Fibroblast of lung (primary cell): ENCODE results near the gene ATP2B1.

ENCODE experiments used
- CTCF ChIP-seq, 2 donors: IDR thresholded peaks in 1 of 2; conservative IDR thresholded peaks in 1 of 2; 1 replicate in 1 of 2; 2 replicates in 1 of 2; pipeline ENCODE4 v1.5.1; 2011 to 2012; ENCODE audit warnings: low read length in 2 of 2, control low read depth in 1 of 2, inconsistent platforms in 1 of 2, low read depth in 1 of 2, mild to moderate bottlenecking in 1 of 2
- EZH2 ChIP-seq: IDR thresholded peaks from 2 replicates; pipeline ENCODE4 v1.5.1; 2012; ENCODE audit warnings: low read length, control low read depth, mild to moderate bottlenecking; ENCODE audit errors: missing control alignments

GRCh38 chr12:89649820-89650219 lies 58.8 kb downstream of the ATP2B1 start:
- TF ChIP-seq CTCF (conservative IDR thresholded peaks at IDR 0.05 in 1 of 2, IDR thresholded peaks at IDR 0.05 in 1 of 2; ENCODE audit: low read depth in 1 of 2, low read length in 2 of 2) (no peak), EZH2 (no peak)
